MM.1S (cell line): ENCODE results near the gene CAPN5.

Source experiments
- DNase-seq: peaks from one replicate; pipeline ENCODE4 v3.0.0-alpha.2; 2015
- H2AFZ ChIP-seq: fragments of 300-600 bp; sonication (generic); 2 replicates; pipeline ENCODE4 v1.6.0; 2016; ENCODE audit warnings: antibody characterized with exemption, low read length
- H3F3A ChIP-seq: fragments of 300-600 bp; sonication (generic); 2 replicates; pipeline ENCODE4 v1.6.1; 2016; ENCODE audit warnings: mild to moderate bottlenecking, antibody characterized with exemption, low read length, moderate library complexity, mixed read lengths; ENCODE audit not compliant: insufficient read depth
- H3K27ac ChIP-seq: fragments of 300-600 bp; sonication (generic); 2 replicates; pipeline ENCODE4 v1.5.1; 2016; ENCODE audit warnings: mild to moderate bottlenecking, low read length
- H3K27me3 ChIP-seq: fragments of 300-600 bp; sonication (generic); replicated peaks from 2 replicates; pipeline ENCODE4 v1.6.0; 2016; ENCODE audit warnings: low read length; ENCODE audit not compliant: insufficient read depth
- H3K36me3 ChIP-seq: fragments of 300-600 bp; sonication (generic); replicated peaks from 2 replicates; pipeline ENCODE4 v1.6.1; 2016; ENCODE audit warnings: mild to moderate bottlenecking, low read length, mixed read lengths; ENCODE audit not compliant: insufficient read depth
- H3K4me1 ChIP-seq: fragments of 300-600 bp; sonication (generic); 2 replicates; pipeline ENCODE4 v1.6.1; 2016; ENCODE audit warnings: low read length, mixed read lengths
- H3K4me2 ChIP-seq: fragments of 300-600 bp; sonication (generic); 2 replicates; pipeline ENCODE4 v1.6.0; 2016; ENCODE audit warnings: low read depth, low read length
- H3K4me3 ChIP-seq: fragments of 300-600 bp; sonication (generic); 2 replicates; pipeline ENCODE4 v1.5.1; 2016; ENCODE audit warnings: low read length, mixed read lengths
- H3K79me2 ChIP-seq: fragments of 300-600 bp; sonication (generic); 2 replicates; pipeline ENCODE4 v1.6.1; 2016; ENCODE audit warnings: mixed run types, low read length, mixed read lengths
- H3K9ac ChIP-seq: fragments of 300-600 bp; sonication (generic); 2 replicates; pipeline ENCODE4 v1.6.1; 2016; ENCODE audit warnings: low read length, mixed read lengths
- H3K9me2 ChIP-seq: fragments of 300-600 bp; sonication (generic); replicated peaks from 2 replicates; pipeline ENCODE4 v1.6.1; 2016; ENCODE audit warnings: mild to moderate bottlenecking, low read length, mixed read lengths; ENCODE audit not compliant: insufficient read depth
- H3K9me3 ChIP-seq: fragments of 300-600 bp; sonication (generic); replicated peaks from 2 replicates; pipeline ENCODE4 v1.6.1; 2016; ENCODE audit warnings: mild to moderate bottlenecking, low read length, mixed read lengths; ENCODE audit not compliant: insufficient read depth
- H4K20me1 ChIP-seq: fragments of 300-600 bp; sonication (generic); 2 replicates; pipeline ENCODE4 v1.6.1; 2016; ENCODE audit warnings: mild to moderate bottlenecking, low read length, moderate library complexity, mixed read lengths; ENCODE audit not compliant: insufficient read depth
- EZH2 ChIP-seq: fragments of 300-600 bp; sonication (generic); optimal IDR thresholded peaks from 2 replicates; pipeline ENCODE3; 2017; ENCODE audit warnings: low read depth, mild to moderate bottlenecking, antibody characterized with exemption, low read length, mixed read lengths
- EZH2phosphoT487 ChIP-seq: fragments of 300-600 bp; sonication (generic); IDR thresholded peaks from 2 replicates; pipeline ENCODE4 v1.6.1; 2018; ENCODE audit warnings: antibody characterized with exemption, low read length
- TF ChIP-seq, protein P1 (sequence below): fragments of 300-600 bp; sonication (generic); IDR thresholded peaks from 2 replicates; pipeline ENCODE4 v1.5.1; 2016; ENCODE audit warnings: antibody characterized with exemption, low read length, mixed read lengths

Gene CAPN5

DNA sequence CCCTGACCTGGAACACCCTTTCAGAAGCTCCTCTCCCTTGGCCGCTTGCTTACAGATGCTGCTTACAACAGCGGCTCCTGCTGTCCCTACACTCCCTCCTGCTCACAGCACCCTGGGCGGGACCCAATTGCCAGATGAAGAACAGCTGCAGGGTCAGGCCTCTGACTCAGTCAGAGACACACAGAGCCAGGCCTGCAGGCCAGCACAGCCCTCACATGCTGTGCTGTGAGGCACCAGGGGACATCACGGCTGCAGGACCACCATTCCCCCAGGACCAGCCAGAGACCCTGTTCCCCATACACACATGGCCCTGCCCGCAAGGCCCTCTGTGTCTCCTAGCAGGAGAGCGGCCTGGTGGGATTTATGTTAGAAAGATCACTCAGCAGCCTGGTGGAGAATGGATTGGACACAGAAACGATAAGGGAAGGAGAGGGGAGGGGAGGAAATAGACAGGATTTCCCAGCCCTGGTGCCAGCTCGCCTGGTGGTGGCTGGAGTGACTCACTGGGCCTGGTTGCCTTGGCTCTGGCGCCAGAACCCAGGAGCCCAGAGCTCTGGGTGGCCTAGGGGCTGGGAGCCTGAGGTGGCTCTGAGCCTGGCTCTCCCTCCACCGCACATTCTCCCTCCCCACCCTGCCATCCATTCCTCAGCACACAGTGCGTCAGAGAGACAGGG lies 6.7 kb downstream of the CAPN5 start:
- H2AFZ ChIP-seq = no peak overlapping the region
- H3K79me2 ChIP-seq = no peaks in the 10 kb centered on the region
- peaks cover 10% of the 10 kb centered on the region; the same call in 1 of the 2 replicates for H3K27me3 ChIP-seq
- H3F3A ChIP-seq = no peaks in the 10 kb centered on the region
- H3K4me1 ChIP-seq = no peaks in the 10 kb centered on the region
- TF ChIP-seq, protein P1, sequence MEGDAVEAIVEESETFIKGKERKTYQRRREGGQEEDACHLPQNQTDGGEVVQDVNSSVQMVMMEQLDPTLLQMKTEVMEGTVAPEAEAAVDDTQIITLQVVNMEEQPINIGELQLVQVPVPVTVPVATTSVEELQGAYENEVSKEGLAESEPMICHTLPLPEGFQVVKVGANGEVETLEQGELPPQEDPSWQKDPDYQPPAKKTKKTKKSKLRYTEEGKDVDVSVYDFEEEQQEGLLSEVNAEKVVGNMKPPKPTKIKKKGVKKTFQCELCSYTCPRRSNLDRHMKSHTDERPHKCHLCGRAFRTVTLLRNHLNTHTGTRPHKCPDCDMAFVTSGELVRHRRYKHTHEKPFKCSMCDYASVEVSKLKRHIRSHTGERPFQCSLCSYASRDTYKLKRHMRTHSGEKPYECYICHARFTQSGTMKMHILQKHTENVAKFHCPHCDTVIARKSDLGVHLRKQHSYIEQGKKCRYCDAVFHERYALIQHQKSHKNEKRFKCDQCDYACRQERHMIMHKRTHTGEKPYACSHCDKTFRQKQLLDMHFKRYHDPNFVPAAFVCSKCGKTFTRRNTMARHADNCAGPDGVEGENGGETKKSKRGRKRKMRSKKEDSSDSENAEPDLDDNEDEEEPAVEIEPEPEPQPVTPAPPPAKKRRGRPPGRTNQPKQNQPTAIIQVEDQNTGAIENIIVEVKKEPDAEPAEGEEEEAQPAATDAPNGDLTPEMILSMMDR = no peak
- H3K9me3 ChIP-seq = no peaks in the 10 kb centered on the region
- H3K4me3 ChIP-seq = no peak overlapping the region
- no peak overlapping the region for H3K4me2 ChIP-seq
- no peak overlapping the region for H3K9ac ChIP-seq
- H3K9me2 ChIP-seq = no peaks in the 10 kb centered on the region
- H4K20me1 ChIP-seq = no peaks in the 10 kb centered on the region
- no peak overlapping the region for H3K27ac ChIP-seq
- H3K36me3 ChIP-seq = no peaks in the 10 kb centered on the region
- DNase-seq = no peak

DNA sequence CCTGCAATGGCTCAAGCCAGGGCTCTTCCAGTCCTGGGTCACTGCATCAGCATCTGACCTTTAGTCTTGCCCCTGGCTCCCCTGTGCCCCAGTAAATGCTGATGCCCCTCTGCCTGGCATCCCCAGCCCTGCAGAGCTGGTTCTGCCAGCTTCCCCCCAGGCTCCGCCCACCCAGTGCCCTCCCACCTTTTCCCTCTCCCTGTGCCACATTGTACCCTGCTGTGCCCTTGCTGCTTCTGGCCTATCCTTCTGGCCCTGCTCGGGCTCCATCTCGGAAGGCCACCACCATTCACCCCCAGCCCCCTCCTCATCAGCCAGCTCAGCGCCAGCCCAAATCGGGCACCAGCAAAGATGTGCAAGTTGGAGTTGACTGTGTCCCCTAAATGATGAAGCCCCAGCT lies 7.4 kb downstream of the CAPN5 start:
- Histone ChIP-seq H3K36me3 (no peaks in the 10 kb centered on the region), H3K9me3 (no peaks in the 10 kb centered on the region), H3K79me2 (no peaks in the 10 kb centered on the region), H4K20me1 (no peaks in the 10 kb centered on the region), H3F3A (no peaks in the 10 kb centered on the region), H3K9ac (no peak overlapping the region), H3K27me3 (peaks cover 10% of the 10 kb centered on the region; the same call in 1 of the 2 replicates), H3K27ac (no peak overlapping the region), H3K4me2 (no peak overlapping the region), H3K4me3 (no peak overlapping the region), H3K4me1 (no peaks in the 10 kb centered on the region), H2AFZ (no peak overlapping the region), H3K9me2 (no peaks in the 10 kb centered on the region)
- no peak for DNase-seq
- TF ChIP-seq EZH2phosphoT487 = no peak
- TF ChIP-seq, protein P1 = no peak
- TF ChIP-seq EZH2 = no peak

DNA sequence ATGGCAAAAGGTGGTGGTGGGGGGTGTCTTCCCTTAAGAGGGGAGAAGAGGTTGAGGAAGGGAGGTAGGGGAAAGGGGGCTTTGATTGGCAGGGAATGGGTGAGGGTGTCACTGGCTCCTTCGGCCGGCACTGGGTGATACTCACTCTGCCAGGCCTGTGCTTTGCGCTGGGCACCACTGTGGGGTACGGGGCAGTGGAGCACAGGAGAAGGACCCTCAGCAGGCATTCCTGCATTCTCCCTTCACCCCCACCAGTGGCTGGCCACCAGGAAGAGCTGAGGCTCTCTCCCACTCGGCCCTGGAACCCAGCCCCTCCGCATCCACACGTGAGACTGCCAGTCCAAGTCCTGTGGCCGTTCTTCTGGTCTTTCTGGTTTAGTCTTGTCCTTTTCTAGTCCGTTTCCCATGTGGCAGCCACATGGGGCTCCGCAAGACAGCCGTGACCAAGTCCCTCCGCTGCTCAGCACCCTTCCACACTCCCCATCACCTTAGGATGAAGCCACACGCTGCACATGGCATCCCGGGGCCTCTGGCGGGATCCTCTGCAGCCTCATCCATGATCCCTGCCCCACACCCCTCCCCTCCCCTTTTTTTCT lies 8.0 kb downstream of the CAPN5 start:
- Histone ChIP-seq H3K4me3 (no peak overlapping the region), H3K79me2 (no peaks in the 10 kb centered on the region), H3K9ac (no peak overlapping the region), H3K27ac (no peak overlapping the region), H3K4me1 (no peaks in the 10 kb centered on the region), H3F3A (no peaks in the 10 kb centered on the region), H3K36me3 (no peaks in the 10 kb centered on the region), H3K9me2 (no peaks in the 10 kb centered on the region), H3K4me2 (no peak overlapping the region), H4K20me1 (no peaks in the 10 kb centered on the region), H3K27me3 (peaks cover 10% of the 10 kb centered on the region; the same call in 1 of the 2 replicates), H2AFZ (no peak overlapping the region), H3K9me3 (no peaks in the 10 kb centered on the region)
- no peak for DNase-seq
- TF ChIP-seq, protein P1 = no peak
- TF ChIP-seq EZH2phosphoT487 (no peak), EZH2 (no peak)
